H9 (cell line): ENCODE data around the gene CERS2. TPM values are rescaled to one million over a fixed set of nuclear protein-coding genes. Genes with fewer than 3 reads are reported as not detected.

ENCODE experiments used
- DNase-seq: peaks from one replicate; pipeline ENCODE4 v3.0.0-alpha.2; 2017
- H2AFZ ChIP-seq: one replicate; pipeline ENCODE4 v1.6.1; 2013; ENCODE audit warnings: mild to moderate bottlenecking, low read length, control low read depth, moderate library complexity
- H2AK5ac ChIP-seq: 2 replicates; pipeline ENCODE4 v1.6.1; 2013; ENCODE audit warnings: low read length, control low read depth, mixed read lengths; ENCODE audit not compliant: insufficient read length
- H2BK120ac ChIP-seq: one replicate; pipeline ENCODE4 v1.6.1; 2013; ENCODE audit warnings: low read depth, mild to moderate bottlenecking, low read length, control low read depth, inconsistent platforms; ENCODE audit not compliant: poor library complexity, severe bottlenecking
- H2BK12ac ChIP-seq: 2 replicates; pipeline ENCODE4 v1.6.1; 2013; ENCODE audit warnings: low read length, control low read depth, mixed read lengths, low read depth; ENCODE audit not compliant: insufficient read length
- H2BK15ac ChIP-seq: 2 replicates; pipeline ENCODE4 v1.6.1; 2013; ENCODE audit warnings: low read depth, low read length, control low read depth
- H2BK20ac ChIP-seq: one replicate; pipeline ENCODE4 v1.6.1; 2013; ENCODE audit warnings: low read depth, mild to moderate bottlenecking, low read length, control low read depth, inconsistent platforms; ENCODE audit not compliant: poor library complexity, severe bottlenecking
- H2BK5ac ChIP-seq: 2 replicates; pipeline ENCODE4 v1.6.1; 2013; ENCODE audit warnings: low read length, control low read depth, mixed read lengths; ENCODE audit not compliant: insufficient read length
- H3K14ac ChIP-seq: 2 replicates; pipeline ENCODE4 v1.6.1; 2013; ENCODE audit warnings: low read length, control low read depth; ENCODE audit not compliant: insufficient read depth
- H3K18ac ChIP-seq: 2 replicates; pipeline ENCODE4 v1.6.1; 2013; ENCODE audit warnings: low read depth, mild to moderate bottlenecking, mixed read lengths, low read length, control low read depth; ENCODE audit not compliant: insufficient read length
- H3K23ac ChIP-seq: 2 replicates; pipeline ENCODE4 v1.6.1; 2013; ENCODE audit warnings: low read length, control low read depth, mixed read lengths, low read depth; ENCODE audit not compliant: insufficient read length
- H3K23me2 ChIP-seq: 2 replicates; pipeline ENCODE4 v1.6.1; 2013; ENCODE audit warnings: low read depth, mild to moderate bottlenecking, mixed read lengths, low read length, control low read depth; ENCODE audit not compliant: insufficient read length, poor library complexity, severe bottlenecking
- H3K27ac ChIP-seq: 2 replicates; pipeline ENCODE4 v1.5.1; 2013; ENCODE audit warnings: low read length, control low read depth, mixed read lengths, low read depth; ENCODE audit not compliant: insufficient read length
- H3K27me3 ChIP-seq: 2 replicates; pipeline ENCODE4 v1.6.1; 2013; ENCODE audit warnings: low read length, control low read depth, inconsistent platforms; ENCODE audit not compliant: insufficient read depth
- H3K4ac ChIP-seq: 2 replicates; pipeline ENCODE4 v1.6.1; 2013; ENCODE audit warnings: low read depth, mild to moderate bottlenecking, control low read depth, inconsistent platforms, low read length, moderate library complexity
- H3K4me1 ChIP-seq: 2 replicates; pipeline ENCODE4 v1.6.1; 2013; ENCODE audit warnings: low read length, control low read depth, inconsistent platforms; ENCODE audit not compliant: insufficient read depth
- H3K4me2 ChIP-seq: 2 replicates; pipeline ENCODE4 v1.6.1; 2013; ENCODE audit warnings: low read length, control low read depth, mixed read lengths; ENCODE audit not compliant: insufficient read length, insufficient read depth
- H3K56ac ChIP-seq: 2 replicates; pipeline ENCODE4 v1.6.1; 2013; ENCODE audit warnings: low read depth, mild to moderate bottlenecking, mixed read lengths, low read length, control low read depth; ENCODE audit not compliant: insufficient read length
- H3K79me1 ChIP-seq: 2 replicates; pipeline ENCODE4 v1.6.1; 2013; ENCODE audit warnings: low read depth, mild to moderate bottlenecking, moderate library complexity, low read length, control low read depth, inconsistent platforms; ENCODE audit not compliant: insufficient read depth, poor library complexity, severe bottlenecking
- H3K79me2 ChIP-seq: 2 replicates; pipeline ENCODE4 v1.6.1; 2013; ENCODE audit warnings: low read length, control low read depth, inconsistent platforms; ENCODE audit not compliant: insufficient read depth
- H3K9ac ChIP-seq: 2 replicates; pipeline ENCODE4 v1.6.1; 2013; ENCODE audit warnings: low read length, control low read depth, mixed read lengths; ENCODE audit not compliant: insufficient read length; ENCODE audit errors: extremely low read depth
- H3K9me3 ChIP-seq: one replicate; pipeline ENCODE4 v1.6.1; 2013; ENCODE audit warnings: low read depth, low read length, inconsistent platforms; ENCODE audit not compliant: control insufficient read depth
- H3T11ph ChIP-seq: one replicate; pipeline ENCODE4 v1.6.1; 2013; ENCODE audit warnings: mild to moderate bottlenecking, low read length, control low read depth, inconsistent platforms
- H4K20me1 ChIP-seq: one replicate; pipeline ENCODE4 v1.6.1; 2013; ENCODE audit not compliant: control insufficient read depth, insufficient read length, insufficient read depth
- H4K5ac ChIP-seq: 2 replicates; pipeline ENCODE4 v1.6.1; 2013; ENCODE audit warnings: low read depth, mild to moderate bottlenecking, mixed read lengths, low read length, control low read depth; ENCODE audit not compliant: insufficient read length
- H4K8ac ChIP-seq: replicated peaks from 2 replicates; pipeline ENCODE4 v1.6.1; 2013; ENCODE audit warnings: low read length, control low read depth, mixed read lengths, low read depth; ENCODE audit not compliant: insufficient read length
- H4K91ac ChIP-seq: 2 replicates; pipeline ENCODE4 v1.6.1; 2013; ENCODE audit warnings: low read depth, mild to moderate bottlenecking, moderate library complexity, mixed read lengths, low read length, control low read depth; ENCODE audit not compliant: insufficient read length
- H3K27ac Mint-ChIP-seq, 3 experiments: 2 replicates in 2 of 3; 3 replicates in 1 of 3; pipeline ENCODE4 v1.8.0; 2020 to 2021; ENCODE audit warnings: mixed read lengths in 3 of 3, mild to moderate bottlenecking in 1 of 3, moderate library complexity in 1 of 3
- H3K27me3 Mint-ChIP-seq: 2 replicates; pipeline ENCODE4 v1.8.0; 2021; ENCODE audit warnings: low read depth, mild to moderate bottlenecking, moderate library complexity, mixed read lengths
- H3K36me3 Mint-ChIP-seq, 3 experiments: 2 replicates in 2 of 3; 3 replicates in 1 of 3; pipeline ENCODE4 v1.8.0; 2020 to 2021; ENCODE audit warnings: low read depth in 3 of 3, mixed read lengths in 3 of 3; ENCODE audit not compliant: insufficient read depth in 1 of 3
- H3K4me1 Mint-ChIP-seq, 2 experiments: 2 replicates each; pipeline ENCODE4 v1.8.0; 2020; ENCODE audit warnings: mixed read lengths in 2 of 2
- H3K4me3 Mint-ChIP-seq, 2 experiments: 2 replicates in 1 of 2; 3 replicates in 1 of 2; pipeline ENCODE4 v1.8.0; 2020 to 2021; ENCODE audit warnings: mild to moderate bottlenecking in 2 of 2, mixed read lengths in 2 of 2, moderate library complexity in 1 of 2
- H3K9me3 Mint-ChIP-seq, 2 experiments: 2 replicates in 1 of 2; 3 replicates in 1 of 2; pipeline ENCODE4 v1.8.0; 2020; ENCODE audit warnings: mild to moderate bottlenecking in 2 of 2, mixed read lengths in 2 of 2, moderate library complexity in 1 of 2
- WGBS: extraction: QIAGEN DNeasy Blood & Tissue Kit; methylation state at CpG from one replicate; pipeline ENCODE4 v1.1.7; 2013; ENCODE audit warnings: missing lambda C conversion rate, low lambda C conversion rate, mixed read lengths; ENCODE audit not compliant: insufficient read length; ENCODE audit errors: extremely low coverage; 5-methylcytosine and 5-hydroxymethylcytosine counted together
- total RNA-seq: library from RNA; stranded (reverse); gene quantifications from 2 replicates; pipeline ENCODE4 v1.2.1, GENCODE V29; 2021
- TF ChIP-seq, protein P1 (sequence below): fragments of 200-600 bp; sonication (generic); conservative IDR thresholded peaks from 3 replicates; pipeline ENCODE4 v1.8.0; 2021; ENCODE audit warnings: antibody characterized with exemption, mild to moderate bottlenecking

The CERS2 gene
- total RNA-seq, 1 experiment from 2014 or later, result 201 TPM

DNA sequence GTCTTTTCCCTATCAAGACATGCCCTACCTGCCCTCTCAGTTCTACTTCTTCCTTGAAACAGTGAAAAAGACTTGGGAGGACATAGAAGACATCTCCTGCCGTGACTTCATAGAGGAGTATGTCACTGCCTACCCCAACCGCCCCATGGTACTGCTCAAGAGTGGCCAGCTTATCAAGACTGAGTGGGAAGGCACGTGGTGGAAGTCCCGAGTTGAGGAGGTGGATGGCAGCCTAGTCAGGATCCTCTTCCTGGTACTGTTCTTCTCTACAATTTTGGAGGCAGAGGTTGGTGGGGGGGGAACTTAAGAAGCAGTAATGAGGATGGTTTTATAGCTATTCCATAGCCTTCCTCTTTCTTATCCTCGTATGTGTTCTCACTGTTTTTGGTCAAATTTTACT lies 29.8 kb downstream of the CERS2 start:
- peaks cover 42 to 93% (median 79%) of the 10 kb centered on the region in 3 experiments for H3K36me3 Mint-ChIP-seq
- H3K4me3 Mint-ChIP-seq, result no peak overlapping the region
- Histone ChIP-seq H3K9ac (no peak overlapping the region), H3K23ac (no peak overlapping the region), H3K27me3 (no peaks in the 10 kb centered on the region), H3K9me3 (no peaks in the 10 kb centered on the region), H2AFZ (no peak overlapping the region), H4K91ac (no peak overlapping the region), H3K27ac (no peak overlapping the region), H4K20me1 (no peaks in the 10 kb centered on the region), H3K18ac (no peak overlapping the region), H2BK12ac (no peak overlapping the region), H3K56ac (no peak overlapping the region), H3T11ph (no peak overlapping the region), H3K79me2 (no peaks in the 10 kb centered on the region), H2BK120ac (no peak overlapping the region), H2BK20ac (no peak overlapping the region), H3K79me1 (no peaks in the 10 kb centered on the region), H3K23me2 (no peaks in the 10 kb centered on the region), H2AK5ac (no peak overlapping the region), H3K4me1 (no peaks in the 10 kb centered on the region), H3K4ac (no peak overlapping the region), H3K14ac (no peak overlapping the region), H4K8ac (no peak overlapping the region), H3K4me2 (no peak overlapping the region), H2BK5ac (no peak overlapping the region), H2BK15ac (no peak overlapping the region), H4K5ac (no peak overlapping the region)
- no peak overlapping the region for H3K27ac Mint-ChIP-seq
- WGBS, result no CpG with 5 or more reads among the region's 5 CpGs
- H3K9me3 Mint-ChIP-seq, result no peaks in the 10 kb centered on the region
- no peak for DNase-seq
- no peaks in the 10 kb centered on the region for H3K4me1 Mint-ChIP-seq
- no peaks in the 10 kb centered on the region for H3K27me3 Mint-ChIP-seq
- TF ChIP-seq, protein P1, sequence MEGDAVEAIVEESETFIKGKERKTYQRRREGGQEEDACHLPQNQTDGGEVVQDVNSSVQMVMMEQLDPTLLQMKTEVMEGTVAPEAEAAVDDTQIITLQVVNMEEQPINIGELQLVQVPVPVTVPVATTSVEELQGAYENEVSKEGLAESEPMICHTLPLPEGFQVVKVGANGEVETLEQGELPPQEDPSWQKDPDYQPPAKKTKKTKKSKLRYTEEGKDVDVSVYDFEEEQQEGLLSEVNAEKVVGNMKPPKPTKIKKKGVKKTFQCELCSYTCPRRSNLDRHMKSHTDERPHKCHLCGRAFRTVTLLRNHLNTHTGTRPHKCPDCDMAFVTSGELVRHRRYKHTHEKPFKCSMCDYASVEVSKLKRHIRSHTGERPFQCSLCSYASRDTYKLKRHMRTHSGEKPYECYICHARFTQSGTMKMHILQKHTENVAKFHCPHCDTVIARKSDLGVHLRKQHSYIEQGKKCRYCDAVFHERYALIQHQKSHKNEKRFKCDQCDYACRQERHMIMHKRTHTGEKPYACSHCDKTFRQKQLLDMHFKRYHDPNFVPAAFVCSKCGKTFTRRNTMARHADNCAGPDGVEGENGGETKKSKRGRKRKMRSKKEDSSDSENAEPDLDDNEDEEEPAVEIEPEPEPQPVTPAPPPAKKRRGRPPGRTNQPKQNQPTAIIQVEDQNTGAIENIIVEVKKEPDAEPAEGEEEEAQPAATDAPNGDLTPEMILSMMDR, result no peak
